ENCODE results near the gene SPAG4.

SPAG4 gene

DNA sequence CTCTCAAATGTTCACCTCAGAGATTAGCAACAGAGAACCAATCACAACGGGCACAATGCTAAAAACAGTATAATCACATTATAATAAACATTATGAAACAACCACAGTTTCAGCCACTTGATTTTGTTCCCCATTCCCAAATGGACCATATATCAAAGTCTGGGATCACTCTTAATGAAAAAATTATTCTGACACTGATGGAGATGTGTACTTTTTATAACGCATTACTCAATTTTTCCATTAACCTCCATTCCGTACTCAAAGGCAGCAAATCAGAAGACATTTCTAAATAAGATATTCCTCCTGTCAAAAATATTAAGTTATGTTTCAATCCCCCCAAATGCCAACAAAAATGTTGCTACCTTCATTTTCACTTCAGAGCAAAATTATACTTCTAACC lies 46.3 kb downstream of the SPAG4 start:
- TF ChIP-seq, protein P1, sequence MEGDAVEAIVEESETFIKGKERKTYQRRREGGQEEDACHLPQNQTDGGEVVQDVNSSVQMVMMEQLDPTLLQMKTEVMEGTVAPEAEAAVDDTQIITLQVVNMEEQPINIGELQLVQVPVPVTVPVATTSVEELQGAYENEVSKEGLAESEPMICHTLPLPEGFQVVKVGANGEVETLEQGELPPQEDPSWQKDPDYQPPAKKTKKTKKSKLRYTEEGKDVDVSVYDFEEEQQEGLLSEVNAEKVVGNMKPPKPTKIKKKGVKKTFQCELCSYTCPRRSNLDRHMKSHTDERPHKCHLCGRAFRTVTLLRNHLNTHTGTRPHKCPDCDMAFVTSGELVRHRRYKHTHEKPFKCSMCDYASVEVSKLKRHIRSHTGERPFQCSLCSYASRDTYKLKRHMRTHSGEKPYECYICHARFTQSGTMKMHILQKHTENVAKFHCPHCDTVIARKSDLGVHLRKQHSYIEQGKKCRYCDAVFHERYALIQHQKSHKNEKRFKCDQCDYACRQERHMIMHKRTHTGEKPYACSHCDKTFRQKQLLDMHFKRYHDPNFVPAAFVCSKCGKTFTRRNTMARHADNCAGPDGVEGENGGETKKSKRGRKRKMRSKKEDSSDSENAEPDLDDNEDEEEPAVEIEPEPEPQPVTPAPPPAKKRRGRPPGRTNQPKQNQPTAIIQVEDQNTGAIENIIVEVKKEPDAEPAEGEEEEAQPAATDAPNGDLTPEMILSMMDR (IDR thresholded peaks at IDR 0.05) = no peak

DNA sequence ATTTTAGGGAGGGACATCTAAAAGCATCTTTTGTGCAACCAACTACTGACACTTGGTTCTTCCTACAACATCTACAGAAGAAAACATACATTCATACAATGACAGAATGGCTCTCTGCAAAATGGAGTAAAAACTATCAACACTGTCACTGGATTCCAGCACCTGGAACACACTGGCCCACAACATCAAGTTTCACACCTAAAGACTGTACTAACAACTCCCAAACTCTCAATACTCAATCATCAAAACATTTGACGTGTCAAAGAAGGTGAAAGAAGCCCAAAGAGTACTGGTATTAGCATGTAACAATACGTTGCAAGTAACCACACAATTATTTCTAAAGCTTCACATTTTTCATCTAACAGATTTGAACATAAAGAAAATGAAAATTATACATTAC lies 46.9 kb downstream of the SPAG4 start:
- TF ChIP-seq, protein P1 (IDR thresholded peaks at IDR 0.05) = no peak

DNA sequence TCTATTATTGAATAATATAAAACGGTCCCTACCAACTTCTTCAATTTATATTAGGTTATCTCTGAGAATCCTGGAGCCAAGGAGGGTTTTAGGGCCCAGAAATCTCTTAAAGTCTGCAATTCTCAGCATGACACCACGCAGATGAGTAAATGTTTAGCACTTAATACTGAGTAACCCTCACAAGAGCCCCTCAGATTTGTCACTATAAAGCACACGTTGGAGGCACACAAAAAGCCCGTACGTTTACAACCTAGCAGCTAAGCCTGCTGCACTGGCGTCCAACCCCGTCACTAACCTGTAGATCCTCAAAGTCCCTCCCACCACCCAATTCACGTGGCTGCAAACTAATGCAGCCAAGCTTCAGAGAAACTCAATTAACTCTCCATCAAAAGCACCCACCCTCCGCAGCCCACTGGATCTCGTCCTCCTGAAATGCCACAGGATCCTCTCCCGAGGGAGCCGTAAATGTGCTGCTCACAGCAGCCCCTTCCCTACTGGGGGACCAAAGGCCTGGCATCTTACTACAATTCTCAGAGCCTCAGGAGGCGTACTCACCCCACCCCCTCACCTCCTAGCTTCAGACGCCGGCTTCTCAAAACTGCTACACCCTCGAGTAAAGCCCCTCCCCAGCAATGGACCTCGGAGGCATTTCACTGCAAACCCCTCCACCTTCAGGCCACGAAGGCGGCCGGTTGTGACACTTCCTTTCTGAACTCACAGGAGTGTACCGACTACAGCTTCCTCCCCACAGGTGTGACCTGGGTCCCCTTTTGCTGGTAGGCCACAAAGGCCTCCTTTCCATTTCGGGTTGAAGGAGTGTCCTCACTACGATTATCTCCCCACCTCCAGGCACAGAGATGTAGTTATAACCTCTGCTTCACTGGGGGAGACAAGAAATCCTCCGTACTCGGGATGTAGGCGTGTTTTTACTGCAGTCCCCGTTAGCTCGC lies 48.2 kb downstream of the SPAG4 start:
- TF ChIP-seq, protein P1 (IDR thresholded peaks at IDR 0.05) = no peak

DNA sequence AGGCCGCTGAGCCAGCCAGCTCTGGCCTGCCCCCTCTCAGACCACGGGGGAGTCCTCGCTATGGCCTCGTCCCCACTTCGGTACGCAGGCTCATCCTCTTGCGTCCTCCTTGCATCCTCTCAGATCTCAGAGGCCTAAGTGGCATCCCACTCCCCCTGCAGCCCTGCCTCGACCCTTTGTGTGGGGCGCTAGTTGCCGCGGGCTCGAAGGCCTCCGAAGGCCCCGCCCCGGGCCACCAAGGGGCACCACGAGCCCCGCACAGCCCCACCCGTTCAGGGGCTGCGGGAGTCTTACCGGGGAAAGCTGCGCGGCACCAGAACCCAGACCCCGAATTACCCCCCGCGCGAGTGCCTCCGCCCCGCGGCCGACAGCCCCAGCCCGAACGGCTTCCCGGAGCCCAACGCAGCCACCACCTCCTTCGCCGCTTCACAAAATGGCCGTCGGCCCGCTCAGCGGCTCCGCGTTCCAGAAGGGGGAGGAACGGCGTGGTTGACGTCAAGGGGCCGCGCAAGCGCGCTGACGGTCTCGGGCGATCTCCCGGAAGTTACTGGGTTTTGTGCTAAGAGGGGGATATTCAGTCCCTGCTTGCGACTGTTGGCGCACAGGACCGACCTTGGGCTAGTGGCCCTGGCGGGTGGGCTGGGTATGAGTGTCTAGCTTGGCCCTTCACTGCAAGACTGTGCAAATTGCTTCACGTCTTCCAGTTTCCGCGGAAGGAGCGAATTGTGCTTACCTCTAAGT lies 49.0 kb downstream of the SPAG4 start, which contains the start of the genes CPNE1 and RBM12:
Gene CPNE1 (minus strand): TSS at position 435 of the 741 bp plus-strand sequence. CDS start 31,977 bp downstream, outside the sequence.
Gene RBM12 (minus strand): TSS at position 435 of the 741 bp plus-strand sequence. CDS start 9,578 bp downstream, outside the sequence.
- TF ChIP-seq, protein P1 (IDR thresholded peaks at IDR 0.05) = no peak

DNA sequence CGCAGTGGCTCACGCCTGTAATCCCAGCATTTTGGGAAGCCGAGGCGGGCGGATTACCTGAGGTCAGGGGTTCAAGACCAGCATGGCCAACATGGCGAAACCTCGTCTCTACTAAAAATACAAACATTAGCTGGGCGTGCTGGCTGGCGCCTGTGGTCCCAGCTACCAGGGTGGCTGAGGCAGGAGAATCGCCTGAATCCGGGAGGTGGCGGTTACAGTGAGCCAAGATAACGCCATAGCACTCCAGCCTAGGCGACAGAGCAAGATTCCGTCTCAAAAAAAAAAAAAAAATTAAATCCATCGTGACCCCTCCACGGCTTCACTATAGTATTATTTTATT lies 50.3 kb downstream of the SPAG4 start:
- TF ChIP-seq, protein P1 (IDR thresholded peaks at IDR 0.05) = no peak

DNA sequence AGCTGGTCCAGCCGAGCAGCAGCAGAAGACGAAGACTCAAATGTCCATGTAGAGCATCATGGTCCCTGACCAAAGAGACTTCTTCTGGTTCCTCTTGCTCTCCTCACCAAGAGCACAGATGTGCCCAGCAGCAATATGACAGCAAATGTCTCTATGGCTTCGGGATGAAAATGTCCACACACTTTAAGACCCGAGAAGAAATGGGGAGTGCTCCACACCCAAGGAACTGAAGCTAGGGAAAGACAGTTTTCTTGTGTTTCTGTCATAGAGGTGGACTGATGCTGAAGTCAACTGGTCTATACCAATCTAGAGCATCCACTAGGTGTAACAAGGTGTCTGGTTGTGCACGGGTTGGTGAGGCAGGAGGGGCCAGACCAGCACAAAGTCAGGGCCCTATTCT lies 53.6 kb downstream of the SPAG4 start:
- TF ChIP-seq, protein P1 (IDR thresholded peaks at IDR 0.05) = no peak

DNA sequence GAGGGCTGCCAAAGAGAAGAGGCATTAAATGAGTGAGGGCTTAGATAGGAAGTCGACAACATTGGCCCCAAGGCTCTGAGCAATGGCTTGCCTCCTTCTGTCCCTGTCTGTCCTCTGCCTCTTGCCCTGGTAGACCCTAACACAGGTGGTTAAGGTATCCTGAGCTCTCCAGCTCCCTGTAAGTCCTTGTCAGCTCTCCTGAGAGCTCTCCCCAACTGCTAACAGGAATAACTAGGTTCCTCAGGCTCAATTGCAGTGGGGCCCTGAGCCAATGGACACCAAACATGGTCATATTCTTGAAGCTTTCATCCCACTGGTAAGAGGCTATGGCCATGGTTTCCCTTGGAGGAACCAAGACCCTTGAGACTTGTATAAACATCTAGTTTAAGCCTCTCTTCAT lies 54.1 kb downstream of the SPAG4 start:
- TF ChIP-seq, protein P1 (IDR thresholded peaks at IDR 0.05) = no peak
